ENCODE data around the gene MFNG.

The MFNG gene

DNA sequence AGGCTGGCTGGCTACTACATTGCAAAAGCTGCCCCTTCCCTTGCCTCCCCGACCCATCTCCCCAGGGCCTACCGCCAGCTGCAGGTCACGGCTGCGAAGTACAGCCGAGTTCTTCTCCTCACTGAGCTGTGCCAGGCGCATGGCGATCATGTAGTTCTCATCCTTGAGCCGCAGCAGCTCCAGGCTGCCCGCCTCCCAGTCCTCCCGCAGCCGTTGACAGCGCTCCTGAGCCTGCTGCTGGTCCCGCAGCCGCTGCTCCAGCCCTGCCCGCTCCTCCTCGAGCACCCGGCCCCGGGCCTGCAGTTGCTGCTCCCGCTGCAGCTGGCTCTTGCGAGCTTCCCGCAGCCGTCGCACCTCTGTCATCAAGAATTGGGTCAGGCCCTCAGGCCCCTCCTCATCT lies 29.7 kb upstream of the MFNG start:
- no peaks in the 10 kb centered on the region for H3K4me1 ChIP-seq
- no peak overlapping the region for H3K4me2 ChIP-seq (ENCODE audit: low read length)
- TF ChIP-seq, protein P1, sequence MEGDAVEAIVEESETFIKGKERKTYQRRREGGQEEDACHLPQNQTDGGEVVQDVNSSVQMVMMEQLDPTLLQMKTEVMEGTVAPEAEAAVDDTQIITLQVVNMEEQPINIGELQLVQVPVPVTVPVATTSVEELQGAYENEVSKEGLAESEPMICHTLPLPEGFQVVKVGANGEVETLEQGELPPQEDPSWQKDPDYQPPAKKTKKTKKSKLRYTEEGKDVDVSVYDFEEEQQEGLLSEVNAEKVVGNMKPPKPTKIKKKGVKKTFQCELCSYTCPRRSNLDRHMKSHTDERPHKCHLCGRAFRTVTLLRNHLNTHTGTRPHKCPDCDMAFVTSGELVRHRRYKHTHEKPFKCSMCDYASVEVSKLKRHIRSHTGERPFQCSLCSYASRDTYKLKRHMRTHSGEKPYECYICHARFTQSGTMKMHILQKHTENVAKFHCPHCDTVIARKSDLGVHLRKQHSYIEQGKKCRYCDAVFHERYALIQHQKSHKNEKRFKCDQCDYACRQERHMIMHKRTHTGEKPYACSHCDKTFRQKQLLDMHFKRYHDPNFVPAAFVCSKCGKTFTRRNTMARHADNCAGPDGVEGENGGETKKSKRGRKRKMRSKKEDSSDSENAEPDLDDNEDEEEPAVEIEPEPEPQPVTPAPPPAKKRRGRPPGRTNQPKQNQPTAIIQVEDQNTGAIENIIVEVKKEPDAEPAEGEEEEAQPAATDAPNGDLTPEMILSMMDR (IDR thresholded peaks at IDR 0.05) = no peak
- no peak overlapping the region for H3K27ac ChIP-seq
- no peaks in the 10 kb centered on the region for H3K36me3 ChIP-seq (ENCODE audit: control insufficient read depth, insufficient read depth, low read length)
- no peak overlapping the region for H2AFZ ChIP-seq
- no peak overlapping the region for H3K9ac ChIP-seq
- no peaks in the 10 kb centered on the region for H3K79me2 ChIP-seq
- H3K4me3 ChIP-seq (ENCODE audit: low read depth, low read length) = no peak overlapping the region
- no peaks in the 10 kb centered on the region for H3K27me3 ChIP-seq (ENCODE audit: control insufficient read depth, insufficient read depth, low read length)
- no peaks in the 10 kb centered on the region for H3K9me3 ChIP-seq (ENCODE audit: control insufficient read depth, low read length)

DNA sequence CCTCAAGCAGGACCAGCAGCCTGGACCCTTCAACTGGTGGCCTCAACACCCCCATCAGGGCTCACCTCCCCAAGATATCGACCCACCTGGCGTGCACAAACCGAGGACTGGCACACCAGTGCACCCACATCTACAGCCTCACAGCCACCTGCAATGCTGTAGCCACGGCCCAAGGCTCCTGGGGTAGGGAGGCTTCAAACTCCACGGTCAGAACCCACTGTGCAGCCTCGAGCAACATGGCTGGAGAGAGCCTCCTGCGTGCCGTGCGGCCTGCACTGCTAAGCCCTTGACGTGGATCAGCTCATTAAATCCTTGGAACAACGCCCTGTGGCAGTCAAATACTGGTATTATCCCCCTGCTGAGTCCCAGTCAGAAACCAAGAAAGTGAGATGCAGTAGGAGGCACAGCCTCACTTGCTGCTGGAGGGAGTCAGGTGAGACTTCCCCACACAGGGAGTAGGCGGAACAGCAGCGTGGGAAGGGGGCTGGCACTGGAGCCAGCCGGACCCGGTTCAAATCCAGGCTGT lies 28.4 kb upstream of the MFNG start:
- TF ChIP-seq, protein P1 (IDR thresholded peaks at IDR 0.05) = no peak
- H2AFZ ChIP-seq = no peak overlapping the region
- no peaks in the 10 kb centered on the region for H3K27me3 ChIP-seq (ENCODE audit: control insufficient read depth, insufficient read depth, low read length)
- no peaks in the 10 kb centered on the region for H3K4me1 ChIP-seq
- H3K9me3 ChIP-seq (ENCODE audit: control insufficient read depth, low read length) = no peaks in the 10 kb centered on the region
- H3K4me3 ChIP-seq (ENCODE audit: low read depth, low read length) = no peak overlapping the region
- H3K27ac ChIP-seq = no peak overlapping the region
- no peaks in the 10 kb centered on the region for H3K36me3 ChIP-seq (ENCODE audit: control insufficient read depth, insufficient read depth, low read length)
- H3K4me2 ChIP-seq (ENCODE audit: low read length) = no peak overlapping the region
- no peak overlapping the region for H3K9ac ChIP-seq
- H3K79me2 ChIP-seq = no peaks in the 10 kb centered on the region

DNA sequence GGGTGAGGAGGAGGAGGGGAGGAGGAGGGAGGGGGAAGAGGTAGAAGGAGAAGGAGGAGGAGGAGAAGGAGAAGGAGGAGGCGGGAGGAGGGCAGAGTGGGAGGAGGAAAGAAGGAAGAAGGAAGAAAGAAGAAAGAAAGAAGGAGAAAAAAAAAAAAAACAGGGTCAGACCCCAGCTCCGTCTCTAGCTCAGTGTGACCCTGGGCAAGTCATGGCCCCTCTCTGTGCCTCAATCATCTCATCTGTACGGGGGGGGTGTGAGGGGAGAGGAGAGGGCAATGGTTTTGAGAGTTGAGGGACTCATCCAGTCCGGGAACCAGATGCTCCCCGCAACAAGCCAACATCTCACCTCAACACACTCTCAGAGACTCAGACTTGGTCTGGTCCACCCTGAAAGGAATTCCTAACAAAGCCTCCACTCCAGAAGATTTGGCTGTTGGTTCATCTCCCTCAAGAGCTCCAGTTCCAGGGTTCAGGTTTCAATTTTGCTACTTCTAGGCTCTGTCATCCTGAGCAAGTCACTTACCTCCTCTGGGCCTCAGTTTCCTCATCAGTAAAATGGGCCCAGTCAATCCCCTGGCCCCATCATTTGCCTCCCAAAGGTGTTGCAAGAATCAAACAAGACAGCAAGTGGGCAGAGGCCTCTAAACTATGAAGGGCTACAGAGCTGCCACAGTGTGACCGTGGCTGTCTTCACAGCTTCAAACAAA lies 25.4 kb upstream of the MFNG start:
- no peak overlapping the region for H3K9ac ChIP-seq
- no peak overlapping the region for H3K4me3 ChIP-seq (ENCODE audit: low read depth, low read length)
- TF ChIP-seq, protein P1 (IDR thresholded peaks at IDR 0.05) = no peak
- no peaks in the 10 kb centered on the region for H3K9me3 ChIP-seq (ENCODE audit: control insufficient read depth, low read length)
- no peaks in the 10 kb centered on the region for H3K4me1 ChIP-seq
- H3K27ac ChIP-seq = no peak overlapping the region
- H2AFZ ChIP-seq = no peak overlapping the region
- H3K4me2 ChIP-seq (ENCODE audit: low read length) = no peak overlapping the region
- no peaks in the 10 kb centered on the region for H3K36me3 ChIP-seq (ENCODE audit: control insufficient read depth, insufficient read depth, low read length)
- no peaks in the 10 kb centered on the region for H3K79me2 ChIP-seq
- no peaks in the 10 kb centered on the region for H3K27me3 ChIP-seq (ENCODE audit: control insufficient read depth, insufficient read depth, low read length)

DNA sequence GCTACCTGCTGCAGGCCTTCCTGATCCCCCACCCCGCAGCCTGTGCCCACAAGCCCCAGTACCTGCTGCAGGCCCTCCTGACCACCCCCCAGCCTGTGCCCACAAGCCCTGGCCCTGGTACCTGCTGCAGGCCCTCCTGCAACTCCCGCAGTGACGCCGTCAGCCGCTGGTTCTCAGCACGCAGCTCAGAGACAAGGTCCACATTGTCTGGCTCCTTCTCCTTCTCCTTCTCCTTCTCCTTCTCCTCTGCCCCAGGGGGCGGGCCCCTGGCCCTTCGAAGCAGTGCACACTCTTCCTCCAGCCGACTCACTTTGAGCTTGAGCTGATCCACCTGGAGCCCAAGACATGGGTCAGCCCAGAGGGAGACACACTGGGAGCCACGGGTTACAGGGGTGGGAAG lies 23.9 kb upstream of the MFNG start:
- H3K4me3 ChIP-seq (ENCODE audit: low read depth, low read length) = no peak overlapping the region
- H3K9ac ChIP-seq = no peak overlapping the region
- TF ChIP-seq, protein P1 (IDR thresholded peaks at IDR 0.05) = no peak
- H3K4me2 ChIP-seq (ENCODE audit: low read length) = no peak overlapping the region
- no peaks in the 10 kb centered on the region for H3K36me3 ChIP-seq (ENCODE audit: control insufficient read depth, insufficient read depth, low read length)
- no peaks in the 10 kb centered on the region for H3K9me3 ChIP-seq (ENCODE audit: control insufficient read depth, low read length)
- no peak overlapping the region for H3K27ac ChIP-seq
- H3K4me1 ChIP-seq = no peaks in the 10 kb centered on the region
- no peaks in the 10 kb centered on the region for H3K79me2 ChIP-seq
- no peak overlapping the region for H2AFZ ChIP-seq
- H3K27me3 ChIP-seq (ENCODE audit: control insufficient read depth, insufficient read depth, low read length) = no peaks in the 10 kb centered on the region

All from parathyroid adenoma (tissue), 2 donors.